Neural progenitor cell (in vitro differentiated cells): ENCODE measurements around the gene IKZF3. TPM values are rescaled to one million over a fixed set of nuclear protein-coding genes. Genes with fewer than 3 reads are reported as not detected.
A peak's percentile ranks its signal among the peaks of the same experiment; 100 is the strongest.

ENCODE experiments used
- DNase-seq: peaks from one replicate; pipeline ENCODE4 v3.0.0-alpha.2; 2016; ENCODE audit warnings: low spot score
- H2AFZ ChIP-seq: fragments of 200-600 bp; sonication (generic); replicated peaks from 2 replicates; pipeline ENCODE4 v1.6.1; 2016; ENCODE audit warnings: antibody characterized with exemption
- H3F3A ChIP-seq: fragments of 200-600 bp; sonication (generic); 2 replicates; pipeline ENCODE4 v1.6.1; 2016; ENCODE audit warnings: antibody characterized with exemption, low read depth
- H3K27ac ChIP-seq: fragments of 200-600 bp; sonication (generic); 2 replicates; pipeline ENCODE4 v1.5.1; 2016; ENCODE audit warnings: mild to moderate bottlenecking
- H3K27me3 ChIP-seq: fragments of 200-600 bp; sonication (generic); 2 replicates; pipeline ENCODE4 v1.6.1; 2016; ENCODE audit warnings: mild to moderate bottlenecking, moderate library complexity
- H3K36me3 ChIP-seq: fragments of 200-600 bp; sonication (generic); 2 replicates; pipeline ENCODE4 v1.5.1; 2016
- H3K4me1 ChIP-seq: fragments of 200-600 bp; sonication (generic); 2 replicates; pipeline ENCODE4 v1.6.1; 2016; ENCODE audit warnings: mixed run types
- H3K4me2 ChIP-seq: fragments of 200-600 bp; sonication (generic); 2 replicates; pipeline ENCODE4 v1.6.1; 2016
- H3K4me3 ChIP-seq: fragments of 200-600 bp; sonication (generic); 2 replicates; pipeline ENCODE4 v1.5.1; 2016
- H3K79me2 ChIP-seq: fragments of 200-600 bp; sonication (generic); 2 replicates; pipeline ENCODE4 v1.6.1; 2016; ENCODE audit warnings: low read depth
- H3K9ac ChIP-seq: fragments of 200-600 bp; sonication (generic); 2 replicates; pipeline ENCODE4 v1.6.1; 2016
- H3K9me3 ChIP-seq: fragments of 200-600 bp; sonication (generic); 2 replicates; pipeline ENCODE4 v1.5.1; 2016; ENCODE audit warnings: low read depth
- H4K20me1 ChIP-seq: fragments of 200-600 bp; sonication (generic); 2 replicates; pipeline ENCODE4 v1.6.1; 2016; ENCODE audit warnings: low read depth
- H3K27ac Mint-ChIP-seq: 3 replicates; pipeline ENCODE4 v1.8.0; 2021; ENCODE audit warnings: mixed read lengths
- H3K27me3 Mint-ChIP-seq: 2 replicates; pipeline ENCODE4 v1.8.0; 2022; ENCODE audit warnings: low read depth, mild to moderate bottlenecking, inconsistent platforms, moderate library complexity, mixed read lengths; ENCODE audit not compliant: insufficient read depth
- H3K36me3 Mint-ChIP-seq: 3 replicates; pipeline ENCODE4 v1.8.0; 2021; ENCODE audit warnings: mixed read lengths
- H3K4me1 Mint-ChIP-seq: 3 replicates; pipeline ENCODE4 v1.8.0; 2021; ENCODE audit warnings: mixed read lengths
- H3K4me3 Mint-ChIP-seq: 3 replicates; pipeline ENCODE4 v1.8.0; 2021; ENCODE audit warnings: mild to moderate bottlenecking, moderate library complexity, mixed read lengths
- H3K9me3 Mint-ChIP-seq: 3 replicates; pipeline ENCODE4 v1.8.0; 2020; ENCODE audit warnings: mixed read lengths
- EZH2 ChIP-seq: fragments of 200-600 bp; sonication (generic); IDR thresholded peaks from 2 replicates; pipeline ENCODE4 v1.6.1; 2017; ENCODE audit warnings: antibody characterized with exemption, mild to moderate bottlenecking, moderate library complexity
- EZH2phosphoT487 ChIP-seq: fragments of 200-600 bp; sonication (generic); IDR thresholded peaks from 2 replicates; pipeline ENCODE4 v1.6.1; 2017; ENCODE audit warnings: antibody characterized with exemption
- total RNA-seq: library from RNA; depleted of rRNA; stranded (reverse); fragments of >200 nt; gene quantifications from 2 replicates; pipeline ENCODE4 v1.2.3, GENCODE V29; 2015; ENCODE audit warnings: low replicate concordance
- TF ChIP-seq, protein P1 (sequence below): fragments of 200-600 bp; sonication (generic); IDR thresholded peaks from 2 replicates; pipeline ENCODE4 v1.5.1; 2017; ENCODE audit warnings: antibody characterized with exemption, mild to moderate bottlenecking

Gene IKZF3
- total RNA-seq, 1 donor from 2014 or later, result not detected

DNA sequence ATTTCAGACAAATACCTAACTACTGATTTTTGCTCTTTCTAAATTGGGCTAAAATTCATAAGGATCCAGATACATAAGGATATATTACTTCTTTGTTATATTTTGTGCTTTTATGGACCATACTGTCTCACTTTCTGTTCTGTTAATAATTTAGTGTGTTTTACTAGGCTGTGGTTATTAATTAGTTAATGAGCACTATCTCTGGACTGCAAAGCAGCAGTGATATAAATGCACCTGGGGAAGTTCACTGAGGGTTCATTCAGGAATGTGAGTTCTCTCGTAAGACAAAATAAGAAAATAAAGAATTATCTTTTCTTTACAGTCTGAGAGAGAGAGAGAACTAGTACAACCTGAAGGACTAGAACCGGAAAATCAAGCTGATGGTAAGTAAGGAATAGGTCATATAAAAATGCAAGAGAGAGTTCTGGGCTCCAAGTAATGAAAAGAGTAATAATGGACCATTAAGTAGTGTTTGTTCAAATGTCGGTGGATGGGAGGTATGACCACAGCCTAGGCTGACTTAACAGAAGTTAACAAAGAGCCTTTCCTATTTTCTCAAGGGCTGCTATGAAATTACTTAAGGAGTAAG is 55.6 kb downstream of the IKZF3 start:
- Mint-ChIP-seq H3K27me3 (no peaks in the 10 kb centered on the region), H3K4me1 (peaks cover 5% of the 10 kb centered on the region), H3K36me3 (no peaks in the 10 kb centered on the region), H3K4me3 (no peak overlapping the region), H3K27ac (no peak overlapping the region), H3K9me3 (no peaks in the 10 kb centered on the region)
- no peaks in the 10 kb centered on the region for H3K9me3 ChIP-seq
- H3K4me2 ChIP-seq, result no peak overlapping the region
- no peak overlapping the region for H3K9ac ChIP-seq
- H3K79me2 ChIP-seq, result no peaks in the 10 kb centered on the region
- TF ChIP-seq EZH2phosphoT487 (no peak), EZH2 (no peak)
- TF ChIP-seq, protein P1, sequence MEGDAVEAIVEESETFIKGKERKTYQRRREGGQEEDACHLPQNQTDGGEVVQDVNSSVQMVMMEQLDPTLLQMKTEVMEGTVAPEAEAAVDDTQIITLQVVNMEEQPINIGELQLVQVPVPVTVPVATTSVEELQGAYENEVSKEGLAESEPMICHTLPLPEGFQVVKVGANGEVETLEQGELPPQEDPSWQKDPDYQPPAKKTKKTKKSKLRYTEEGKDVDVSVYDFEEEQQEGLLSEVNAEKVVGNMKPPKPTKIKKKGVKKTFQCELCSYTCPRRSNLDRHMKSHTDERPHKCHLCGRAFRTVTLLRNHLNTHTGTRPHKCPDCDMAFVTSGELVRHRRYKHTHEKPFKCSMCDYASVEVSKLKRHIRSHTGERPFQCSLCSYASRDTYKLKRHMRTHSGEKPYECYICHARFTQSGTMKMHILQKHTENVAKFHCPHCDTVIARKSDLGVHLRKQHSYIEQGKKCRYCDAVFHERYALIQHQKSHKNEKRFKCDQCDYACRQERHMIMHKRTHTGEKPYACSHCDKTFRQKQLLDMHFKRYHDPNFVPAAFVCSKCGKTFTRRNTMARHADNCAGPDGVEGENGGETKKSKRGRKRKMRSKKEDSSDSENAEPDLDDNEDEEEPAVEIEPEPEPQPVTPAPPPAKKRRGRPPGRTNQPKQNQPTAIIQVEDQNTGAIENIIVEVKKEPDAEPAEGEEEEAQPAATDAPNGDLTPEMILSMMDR, result no peak
- no peaks in the 10 kb centered on the region for H3K27me3 ChIP-seq
- no peaks in the 10 kb centered on the region for H3K36me3 ChIP-seq
- no peak overlapping the region for H3K27ac ChIP-seq
- no peak overlapping the region for H2AFZ ChIP-seq
- no peaks in the 10 kb centered on the region for H3K4me1 ChIP-seq
- no peak overlapping the region for H3K4me3 ChIP-seq
- H3F3A ChIP-seq, result no peaks in the 10 kb centered on the region
- no peaks in the 10 kb centered on the region for H4K20me1 ChIP-seq
- DNase-seq, result no peak

DNA sequence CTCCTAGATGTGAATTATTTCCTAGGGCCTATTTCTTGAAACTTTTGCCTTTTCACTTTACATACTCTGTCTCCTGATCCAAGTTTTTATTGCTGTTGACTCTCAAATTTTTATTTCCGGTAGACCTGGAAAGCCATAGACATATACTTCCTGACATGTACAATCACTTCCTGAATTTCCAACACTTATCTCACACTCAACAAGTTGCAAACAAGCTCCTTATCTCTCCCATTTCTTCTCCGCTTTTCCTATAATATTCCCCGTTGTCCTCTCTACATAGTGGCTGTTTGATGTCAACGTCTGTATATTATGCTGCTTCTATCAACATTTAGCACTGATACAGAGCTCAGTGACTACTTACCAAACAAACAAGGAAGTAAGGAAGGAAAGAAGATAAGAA is 59.3 kb downstream of the IKZF3 start:
- no peak for DNase-seq
- no peak overlapping the region for H3K4me2 ChIP-seq
- no peaks in the 10 kb centered on the region for H3K36me3 ChIP-seq
- no peak overlapping the region for H3K4me3 ChIP-seq
- no peaks in the 10 kb centered on the region for H3K27me3 ChIP-seq
- H4K20me1 ChIP-seq, result no peaks in the 10 kb centered on the region
- H3F3A ChIP-seq, result no peaks in the 10 kb centered on the region
- peaks cover 6% of the 10 kb centered on the region for H3K4me1 Mint-ChIP-seq
- no peak overlapping the region for H3K4me3 Mint-ChIP-seq
- peaks cover 14% of the 10 kb centered on the region for H3K4me1 ChIP-seq
- TF ChIP-seq EZH2, result no peak
- TF ChIP-seq, protein P1, result no peak
- no peak for TF ChIP-seq EZH2phosphoT487
- H3K36me3 Mint-ChIP-seq, result no peaks in the 10 kb centered on the region
- no peaks in the 10 kb centered on the region for H3K79me2 ChIP-seq
- no peaks in the 10 kb centered on the region for H3K9me3 Mint-ChIP-seq
- H3K27me3 Mint-ChIP-seq, result no peaks in the 10 kb centered on the region
- no peaks in the 10 kb centered on the region for H3K9me3 ChIP-seq
- no peak overlapping the region for H3K27ac Mint-ChIP-seq
- no peak overlapping the region for H3K9ac ChIP-seq
- no peak overlapping the region for H2AFZ ChIP-seq
- no peak overlapping the region for H3K27ac ChIP-seq

DNA sequence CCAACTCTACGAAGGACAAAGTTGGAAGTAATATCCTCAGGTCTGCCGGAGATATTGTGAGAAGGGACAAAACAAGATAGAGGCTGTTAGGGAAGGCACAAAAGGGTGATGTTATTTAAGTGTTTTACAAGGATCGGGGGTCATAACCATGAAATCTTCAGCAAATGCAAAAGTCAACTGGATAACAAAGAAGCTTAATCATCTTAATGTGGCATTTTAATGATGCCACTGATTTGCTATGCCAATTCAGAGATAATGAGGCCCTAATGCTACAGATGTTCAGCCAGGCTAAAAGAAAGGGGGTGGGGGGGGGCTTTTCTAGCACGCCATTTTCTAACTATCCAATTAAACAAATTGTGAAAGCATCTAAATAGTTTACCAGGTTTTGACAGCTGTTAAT is 63.1 kb downstream of the IKZF3 start:
- H3K4me3 ChIP-seq, result no peak overlapping the region
- H3K36me3 Mint-ChIP-seq, result no peaks in the 10 kb centered on the region
- H3K4me1 Mint-ChIP-seq, result peaks cover 6% of the 10 kb centered on the region
- no peaks in the 10 kb centered on the region for H4K20me1 ChIP-seq
- peak overlapping the region; percentile 60 for H2AFZ ChIP-seq
- no peaks in the 10 kb centered on the region for H3K79me2 ChIP-seq
- DNase-seq, result peak; percentile 3
- peaks cover 14% of the 10 kb centered on the region for H3K4me1 ChIP-seq
- peaks cover 2% of the 10 kb centered on the region for H3K27me3 Mint-ChIP-seq
- peak overlapping the region; percentile 26 for H3K4me2 ChIP-seq
- TF ChIP-seq EZH2phosphoT487 (no peak), EZH2 (no peak)
- TF ChIP-seq, protein P1, result no peak
- H3K27ac ChIP-seq, result no peak overlapping the region
- H3K36me3 ChIP-seq, result no peaks in the 10 kb centered on the region
- H3K9ac ChIP-seq, result no peak overlapping the region
- H3K9me3 ChIP-seq, result no peaks in the 10 kb centered on the region
- H3K27ac Mint-ChIP-seq, result no peak overlapping the region
- no peaks in the 10 kb centered on the region for H3K9me3 Mint-ChIP-seq
- H3K4me3 Mint-ChIP-seq, result no peak overlapping the region
- no peaks in the 10 kb centered on the region for H3K27me3 ChIP-seq
- H3F3A ChIP-seq, result no peaks in the 10 kb centered on the region
